DOHH2 (cell line): ENCODE measurements around the gene NOC4L.

ENCODE experiments used
- H3F3A ChIP-seq: fragments of 200-600 bp; sonication (generic), shearing (Covaris generic); 2 replicates; pipeline ENCODE4 v1.6.0; 2016; ENCODE audit warnings: antibody characterized with exemption, mild to moderate bottlenecking; ENCODE audit not compliant: control insufficient read depth, insufficient read depth
- H3K27ac ChIP-seq: fragments of 200-600 bp; sonication (generic); 2 replicates; pipeline ENCODE4 v1.5.1; 2014; ENCODE audit warnings: low read depth, mild to moderate bottlenecking, low read length, moderate library complexity
- H3K27me3 ChIP-seq: fragments of 200-600 bp; sonication (generic); 2 replicates; pipeline ENCODE4 v1.6.1; 2014; ENCODE audit warnings: mild to moderate bottlenecking, low read length, mixed read lengths; ENCODE audit not compliant: control insufficient read depth
- H3K36me3 ChIP-seq: fragments of 200-600 bp; sonication (generic); 2 replicates; pipeline ENCODE4 v1.6.1; 2014; ENCODE audit warnings: mild to moderate bottlenecking, low read length, moderate library complexity, mixed read lengths; ENCODE audit not compliant: control insufficient read depth
- H3K4me1 ChIP-seq: fragments of 200-600 bp; sonication (generic); 2 replicates; pipeline ENCODE4 v1.6.1; 2014; ENCODE audit warnings: mild to moderate bottlenecking, low read length, mixed read lengths; ENCODE audit not compliant: control insufficient read depth
- H3K4me2 ChIP-seq: fragments of 200-600 bp; sonication (generic); 2 replicates; pipeline ENCODE4 v1.6.0; 2014; ENCODE audit warnings: mild to moderate bottlenecking, low read length, moderate library complexity
- H3K4me3 ChIP-seq: fragments of 200-600 bp; sonication (generic); 2 replicates; pipeline ENCODE4 v1.5.1; 2014; ENCODE audit warnings: mild to moderate bottlenecking, low read length, mixed read lengths
- H3K79me2 ChIP-seq: fragments of 200-600 bp; sonication (generic); 2 replicates; pipeline ENCODE4 v1.6.1; 2014; ENCODE audit warnings: mild to moderate bottlenecking, low read length, mixed read lengths; ENCODE audit not compliant: control insufficient read depth
- H3K9me2 ChIP-seq: fragments of 200-600 bp; sonication (generic); replicated peaks from 2 replicates; pipeline ENCODE4 v1.6.1; 2014; ENCODE audit warnings: mild to moderate bottlenecking, low read length, mixed read lengths; ENCODE audit not compliant: control insufficient read depth
- H3K9me3 ChIP-seq: fragments of 200-600 bp; sonication (generic); 2 replicates; pipeline ENCODE4 v1.6.1; 2014; ENCODE audit warnings: antibody characterized with exemption, low read length, mixed read lengths; ENCODE audit not compliant: control insufficient read depth, insufficient read depth
- H4K20me1 ChIP-seq: fragments of 200-600 bp; sonication (generic); 2 replicates; pipeline ENCODE4 v1.6.0; 2014; ENCODE audit warnings: low read depth, mild to moderate bottlenecking, antibody characterized with exemption, low read length, moderate library complexity; ENCODE audit not compliant: control insufficient read depth, insufficient read depth
- EZH2phosphoT487 ChIP-seq: fragments of 200-600 bp; sonication (generic); IDR thresholded peaks from 2 replicates; pipeline ENCODE4 v1.6.1; 2017; ENCODE audit warnings: borderline replicate concordance, mild to moderate bottlenecking, antibody characterized with exemption, low read length, moderate library complexity, mixed read lengths
- TF ChIP-seq, protein P1 (sequence below): fragments of 200-600 bp; sonication (generic); IDR thresholded peaks from one replicate; pipeline ENCODE4 v1.5.1; 2014; ENCODE audit warnings: antibody characterized with exemption, mild to moderate bottlenecking, low read depth, low read length; ENCODE audit not compliant: poor library complexity, severe bottlenecking

NOC4L gene

DNA sequence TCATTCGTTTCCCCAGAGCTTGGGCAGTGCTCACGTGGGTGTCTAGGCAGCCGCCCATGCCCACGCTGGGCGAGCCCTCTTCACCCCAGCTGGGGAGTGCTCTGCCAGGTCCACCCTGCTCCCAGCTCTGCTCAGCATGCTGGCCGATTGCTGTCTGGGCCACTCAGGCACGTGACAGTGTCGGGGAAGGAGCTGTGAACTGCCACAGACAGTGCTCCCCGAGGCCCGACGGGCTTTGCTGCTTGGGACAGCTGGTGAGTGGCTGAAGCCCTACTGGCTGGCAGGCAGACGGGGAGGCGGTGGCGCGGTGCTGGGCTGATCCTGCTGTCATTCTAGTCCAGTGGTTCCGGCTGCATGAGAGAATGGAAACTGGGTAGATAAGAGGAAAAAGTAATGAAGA, 15.8 kb downstream of the NOC4L start:
- Histone ChIP-seq H3K79me2 (no peaks in the 10 kb centered on the region), H3K4me3 (no peak overlapping the region), H3K4me1 (no peaks in the 10 kb centered on the region), H3K9me2 (no peaks in the 10 kb centered on the region), H3K27ac (no peak overlapping the region), H3F3A (peaks cover 22% of the 10 kb centered on the region), H3K9me3 (peaks cover 28% of the 10 kb centered on the region), H3K4me2 (no peak overlapping the region), H3K27me3 (no peaks in the 10 kb centered on the region), H3K36me3 (peaks cover 35% of the 10 kb centered on the region), H4K20me1 (no peaks in the 10 kb centered on the region)
- TF ChIP-seq EZH2phosphoT487, result no peak
- TF ChIP-seq, protein P1, sequence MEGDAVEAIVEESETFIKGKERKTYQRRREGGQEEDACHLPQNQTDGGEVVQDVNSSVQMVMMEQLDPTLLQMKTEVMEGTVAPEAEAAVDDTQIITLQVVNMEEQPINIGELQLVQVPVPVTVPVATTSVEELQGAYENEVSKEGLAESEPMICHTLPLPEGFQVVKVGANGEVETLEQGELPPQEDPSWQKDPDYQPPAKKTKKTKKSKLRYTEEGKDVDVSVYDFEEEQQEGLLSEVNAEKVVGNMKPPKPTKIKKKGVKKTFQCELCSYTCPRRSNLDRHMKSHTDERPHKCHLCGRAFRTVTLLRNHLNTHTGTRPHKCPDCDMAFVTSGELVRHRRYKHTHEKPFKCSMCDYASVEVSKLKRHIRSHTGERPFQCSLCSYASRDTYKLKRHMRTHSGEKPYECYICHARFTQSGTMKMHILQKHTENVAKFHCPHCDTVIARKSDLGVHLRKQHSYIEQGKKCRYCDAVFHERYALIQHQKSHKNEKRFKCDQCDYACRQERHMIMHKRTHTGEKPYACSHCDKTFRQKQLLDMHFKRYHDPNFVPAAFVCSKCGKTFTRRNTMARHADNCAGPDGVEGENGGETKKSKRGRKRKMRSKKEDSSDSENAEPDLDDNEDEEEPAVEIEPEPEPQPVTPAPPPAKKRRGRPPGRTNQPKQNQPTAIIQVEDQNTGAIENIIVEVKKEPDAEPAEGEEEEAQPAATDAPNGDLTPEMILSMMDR, result no peak

DNA sequence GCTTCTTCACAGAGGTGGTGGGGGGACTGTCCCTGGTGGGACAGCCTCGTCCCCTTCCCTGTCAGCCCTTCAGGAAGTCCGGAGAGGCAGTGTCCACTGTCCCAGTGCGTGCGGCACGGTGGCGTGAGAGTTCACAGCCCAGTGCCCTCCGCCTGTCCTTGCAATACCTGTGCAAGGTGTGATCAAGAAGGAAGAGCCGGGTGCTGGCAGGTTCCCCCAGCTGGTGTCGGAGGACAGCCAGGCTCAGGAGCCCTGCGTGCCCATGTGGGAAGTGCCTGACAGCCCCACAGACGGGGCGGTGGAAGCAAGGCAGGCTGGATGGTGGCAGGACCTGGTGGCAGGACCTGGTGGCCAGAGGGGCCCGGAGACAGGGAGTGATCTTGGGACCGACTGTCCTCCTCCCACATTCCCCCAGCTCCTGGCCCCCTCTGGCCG, 16.4 kb downstream of the NOC4L start:
- Histone ChIP-seq H3K36me3 (peaks cover 30% of the 10 kb centered on the region), H3K27ac (no peak overlapping the region), H3K4me3 (no peak overlapping the region), H3K79me2 (no peaks in the 10 kb centered on the region), H3F3A (peaks cover 22% of the 10 kb centered on the region), H3K9me2 (no peaks in the 10 kb centered on the region), H4K20me1 (no peaks in the 10 kb centered on the region), H3K27me3 (no peaks in the 10 kb centered on the region), H3K4me2 (no peak overlapping the region), H3K9me3 (peaks cover 25% of the 10 kb centered on the region), H3K4me1 (no peaks in the 10 kb centered on the region)
- no peak for TF ChIP-seq EZH2phosphoT487
- TF ChIP-seq, protein P1, result no peak

GRCh38 chr12:132161036-132161781, 17.0 kb downstream of the NOC4L start:
- peaks cover 24% of the 10 kb centered on the region for H3K36me3 ChIP-seq
- H3K9me3 ChIP-seq, result peaks cover 19% of the 10 kb centered on the region
- no peak overlapping the region for H3K4me3 ChIP-seq
- no peaks in the 10 kb centered on the region for H4K20me1 ChIP-seq
- H3K27ac ChIP-seq, result no peak overlapping the region
- H3K9me2 ChIP-seq, result no peaks in the 10 kb centered on the region
- H3K4me1 ChIP-seq, result no peaks in the 10 kb centered on the region
- H3F3A ChIP-seq, result peaks cover 17% of the 10 kb centered on the region
- no peak overlapping the region for H3K4me2 ChIP-seq
- no peaks in the 10 kb centered on the region for H3K27me3 ChIP-seq
- no peak for TF ChIP-seq EZH2phosphoT487
- TF ChIP-seq, protein P1, result no peak
- H3K79me2 ChIP-seq, result no peaks in the 10 kb centered on the region
